Measurements from ENCODE around the gene AGAP1.

The AGAP1 gene

DNA sequence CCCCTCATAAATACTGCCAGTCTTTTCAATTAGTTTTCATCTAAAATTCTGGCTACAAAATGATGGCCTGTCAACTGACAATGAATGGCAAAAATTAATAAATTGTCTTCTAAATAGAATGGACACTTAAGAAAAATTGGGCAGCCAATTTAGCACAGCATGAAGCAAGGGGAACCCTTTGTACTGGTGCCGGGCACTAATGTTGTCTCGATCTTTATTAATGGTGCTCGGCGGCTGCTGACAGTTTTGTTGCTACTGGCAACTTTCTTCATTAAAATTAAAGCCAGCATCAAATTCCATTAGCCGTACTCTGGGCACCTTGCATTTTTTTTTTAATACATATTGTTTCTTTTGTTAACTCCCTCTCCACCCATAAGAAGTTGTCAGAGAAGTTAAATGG is 365.0 kb downstream of the AGAP1 start:
- no peak for DNase-seq (ENCODE audit: low read depth in 2 of 2, low spot score in 1 of 2)

DNA sequence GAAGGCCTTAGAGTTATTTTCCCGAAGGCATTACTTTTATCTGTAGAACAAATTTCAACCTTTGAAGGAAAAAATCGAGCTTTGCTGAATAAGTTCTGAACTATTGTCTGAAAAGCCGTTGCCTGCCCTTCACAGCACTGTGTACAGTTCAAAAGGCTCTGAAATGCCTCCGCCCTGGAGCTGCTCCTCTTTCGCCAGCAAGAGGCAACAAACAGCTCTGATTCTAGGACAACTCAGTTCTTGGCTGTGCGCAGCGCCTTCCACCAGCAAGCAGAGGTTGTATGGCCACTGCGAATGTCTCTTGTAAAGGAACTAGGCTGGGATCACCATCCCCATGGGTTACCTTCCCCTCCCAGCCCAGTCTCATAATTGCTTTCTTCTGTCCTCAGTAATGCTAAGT is 365.8 kb downstream of the AGAP1 start:
- DNase-seq (ENCODE audit: low read depth in 2 of 2, low spot score in 1 of 2): no peak

DNA sequence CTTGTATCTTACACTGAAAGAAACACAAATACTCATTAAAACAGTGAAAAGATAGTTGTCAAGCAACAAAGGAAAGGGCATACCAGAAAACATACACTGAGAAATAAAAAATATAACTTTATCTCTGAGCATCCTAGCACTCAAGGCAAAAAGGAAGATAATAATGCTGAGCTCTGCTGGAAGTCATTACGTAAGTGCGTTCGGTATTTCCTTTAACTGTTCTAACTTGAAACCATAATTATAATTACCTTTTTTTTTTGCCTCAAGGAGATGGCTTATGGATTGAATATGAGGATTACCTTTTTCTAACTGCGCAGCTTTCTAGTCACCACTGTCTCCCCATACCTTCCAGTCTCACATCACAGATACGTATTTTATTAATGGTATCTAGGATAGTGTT is 366.3 kb downstream of the AGAP1 start:
- no peak for DNase-seq (ENCODE audit: low read depth in 2 of 2, low spot score in 1 of 2)

DNA sequence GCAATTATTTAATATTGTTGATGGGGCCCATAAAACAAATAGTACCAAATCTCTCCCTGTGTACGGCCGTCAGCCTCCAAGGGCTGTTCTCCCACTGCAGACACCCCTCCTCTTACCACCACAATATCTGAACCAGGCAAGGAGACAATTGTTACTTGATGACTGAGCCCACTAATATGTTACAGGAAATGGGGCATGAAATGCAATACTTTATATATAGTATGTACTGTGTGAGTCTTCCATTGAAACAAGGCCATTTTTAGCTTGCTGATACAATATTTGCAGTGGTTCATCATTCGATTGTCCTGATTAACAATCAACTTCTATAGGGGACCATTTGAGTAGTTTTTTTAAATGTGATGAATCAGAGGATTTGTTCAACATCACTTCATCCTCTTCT is 367.0 kb downstream of the AGAP1 start:
- DNase-seq (ENCODE audit: low read depth in 2 of 2, low spot score in 1 of 2): no peak

DNA sequence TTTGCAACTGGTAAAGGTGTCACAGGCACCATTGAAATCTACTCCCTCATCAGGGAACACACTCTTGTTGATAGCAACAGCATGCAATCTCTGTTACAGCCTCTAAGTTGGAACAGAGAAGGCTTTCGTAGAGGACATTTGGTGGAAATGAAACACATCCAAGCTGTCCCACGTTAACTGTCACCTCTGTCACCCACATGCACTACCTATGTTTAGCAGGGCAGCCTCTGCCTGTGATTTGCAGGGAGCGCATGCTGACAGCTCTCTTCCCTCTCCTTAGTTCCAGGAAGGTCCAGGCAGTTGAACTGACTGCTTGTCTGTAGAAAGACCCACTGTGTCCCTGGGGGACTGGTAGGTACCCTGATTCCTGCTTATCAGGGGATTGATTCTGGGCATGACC is 367.5 kb downstream of the AGAP1 start:
- DNase-seq (ENCODE audit: low read depth in 2 of 2, low spot score in 1 of 2): no peak

DNA sequence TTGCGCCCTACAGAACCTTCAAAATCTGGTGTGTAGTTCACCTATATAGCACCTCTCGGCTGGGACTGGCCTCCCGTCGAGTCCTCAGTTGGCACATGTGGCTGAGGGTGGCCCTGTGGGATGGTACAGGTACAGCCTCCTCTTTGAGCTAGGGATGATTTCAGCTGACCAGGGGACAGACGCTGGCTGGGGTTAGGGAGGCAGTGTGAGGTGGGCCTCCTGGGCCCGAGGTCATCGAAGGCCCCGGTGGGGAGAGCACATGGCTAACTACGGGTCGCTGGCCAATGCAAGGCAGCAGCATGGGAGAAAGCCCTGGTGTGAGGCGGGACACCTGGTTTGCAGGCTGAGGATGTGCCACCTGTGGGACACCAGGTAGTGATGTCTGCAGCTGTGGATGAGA is 369.6 kb downstream of the AGAP1 start:
- no peak for DNase-seq (ENCODE audit: low read depth in 2 of 2, low spot score in 1 of 2)

DNA sequence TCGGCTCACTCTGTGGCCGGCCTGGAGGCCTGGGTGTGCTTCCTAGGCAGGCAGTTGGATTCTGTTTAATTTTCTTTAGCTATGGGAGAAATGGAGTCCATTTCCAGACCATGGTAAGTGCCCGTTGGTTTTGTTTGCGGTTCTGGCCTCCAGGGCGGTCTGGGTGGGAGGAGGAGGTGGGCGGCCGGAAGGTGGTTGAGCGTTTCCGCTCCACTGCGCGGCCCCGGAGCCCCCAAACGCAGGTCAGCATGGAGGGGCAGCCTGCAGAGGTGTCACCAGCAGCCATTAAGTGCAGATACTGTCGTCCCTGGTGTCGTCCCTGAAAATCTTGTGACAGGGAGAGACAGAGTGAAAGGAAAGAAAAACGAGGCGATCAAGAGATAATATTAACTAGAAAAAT is 370.5 kb downstream of the AGAP1 start:
- no peak for DNase-seq (ENCODE audit: low read depth in 2 of 2, low spot score in 1 of 2)

DNA sequence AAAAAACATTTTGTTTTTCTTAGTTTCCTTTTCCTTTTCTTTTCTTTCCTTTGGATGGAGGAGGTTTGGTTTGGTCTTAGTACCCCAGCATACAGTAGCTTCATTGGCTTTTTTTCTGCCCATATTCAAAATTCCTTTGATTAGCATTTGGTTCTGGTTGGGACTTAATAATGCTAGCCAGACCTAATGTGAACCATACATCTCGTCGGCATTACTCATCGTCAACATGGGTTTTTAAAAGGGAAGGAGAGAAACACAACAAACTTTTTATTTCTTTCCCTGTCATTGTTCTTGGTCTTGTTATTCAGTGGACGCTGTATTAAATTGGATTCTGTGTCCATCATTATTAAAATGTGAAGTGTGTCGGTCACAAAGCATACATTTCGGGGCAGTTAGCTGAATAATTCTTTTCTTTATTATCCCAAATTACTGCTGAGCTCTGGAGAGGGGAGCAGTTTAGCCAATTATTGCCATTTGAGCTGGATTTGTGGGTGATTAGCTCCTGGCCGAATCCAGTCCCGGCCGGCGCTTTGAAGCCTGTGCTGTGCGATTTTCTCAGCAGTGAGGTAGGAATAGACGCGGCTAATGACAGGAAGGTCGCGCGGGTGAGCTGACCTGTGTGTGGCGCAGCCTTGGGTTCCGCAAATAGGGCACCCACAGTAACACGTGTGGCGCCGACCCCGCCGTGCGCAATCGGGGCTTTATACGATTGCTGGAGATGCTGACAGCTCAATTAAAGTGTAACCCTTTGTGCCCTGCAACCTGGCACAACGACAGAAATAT is 371.1 kb downstream of the AGAP1 start:
- DNase-seq (ENCODE audit: low read depth in 2 of 2, low spot score in 1 of 2): no peak

DNA sequence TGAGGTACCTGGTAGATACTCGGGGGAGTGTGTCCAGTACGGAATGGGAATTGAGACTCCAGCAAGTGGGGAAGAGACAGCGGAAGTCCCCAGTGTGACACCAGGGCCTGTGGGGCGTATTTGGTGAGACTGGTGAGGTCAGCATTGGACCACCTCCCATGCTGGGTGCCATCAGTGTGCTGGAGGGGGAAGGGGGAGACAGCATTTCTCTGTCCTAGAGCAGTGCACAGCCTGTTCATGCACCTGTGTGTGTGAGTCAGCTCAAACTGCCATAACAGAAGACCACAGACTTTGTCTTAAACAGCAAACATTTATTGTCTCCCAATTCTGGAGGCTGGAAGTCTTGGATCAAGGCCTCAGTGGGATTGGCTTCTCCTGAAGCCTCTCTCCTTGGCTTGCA is 372.5 kb downstream of the AGAP1 start:
- no peak for DNase-seq (ENCODE audit: low read depth in 2 of 2, low spot score in 1 of 2)

DNA sequence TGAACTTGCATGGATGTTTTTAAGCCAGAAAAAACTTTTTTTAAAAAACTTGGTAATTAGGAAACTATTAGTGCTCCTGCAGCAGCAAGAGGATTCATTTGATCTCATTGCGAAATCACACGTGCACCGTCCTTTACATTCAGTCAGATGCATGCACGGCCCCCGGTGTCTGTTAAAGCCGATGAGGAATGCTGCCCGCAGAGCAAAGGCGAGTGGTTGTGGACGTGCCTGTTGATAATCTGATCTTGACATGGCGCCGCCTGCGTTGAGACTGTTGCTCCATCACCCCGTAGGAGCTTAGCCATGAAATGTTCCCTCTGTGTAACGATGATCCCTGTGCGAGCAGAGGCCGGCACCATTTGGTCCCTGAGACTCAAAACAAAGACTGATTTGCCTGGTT is 374.4 kb downstream of the AGAP1 start:
- DNase-seq (ENCODE audit: low read depth in 2 of 2, low spot score in 1 of 2): no peak

DNA sequence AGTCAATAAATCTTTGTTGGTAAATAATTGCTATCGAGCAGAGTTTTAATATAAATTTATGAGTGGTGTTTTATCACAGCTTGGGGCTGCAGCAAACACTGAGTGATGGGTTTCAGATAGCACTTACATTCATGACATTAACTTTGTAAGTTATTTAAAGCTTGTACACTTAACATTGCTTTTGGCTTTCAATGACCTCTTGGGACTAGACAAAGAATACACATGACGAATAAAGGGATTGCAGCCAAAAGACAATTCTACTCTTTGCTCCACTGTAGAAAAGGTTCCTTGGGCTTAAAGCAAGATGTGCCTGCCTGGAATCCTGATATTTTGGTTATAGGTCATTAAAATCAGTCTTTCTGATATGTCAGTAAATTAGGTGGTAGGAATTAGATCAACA is 374.8 kb downstream of the AGAP1 start:
- no peak for DNase-seq (ENCODE audit: low read depth in 2 of 2, low spot score in 1 of 2)

DNA sequence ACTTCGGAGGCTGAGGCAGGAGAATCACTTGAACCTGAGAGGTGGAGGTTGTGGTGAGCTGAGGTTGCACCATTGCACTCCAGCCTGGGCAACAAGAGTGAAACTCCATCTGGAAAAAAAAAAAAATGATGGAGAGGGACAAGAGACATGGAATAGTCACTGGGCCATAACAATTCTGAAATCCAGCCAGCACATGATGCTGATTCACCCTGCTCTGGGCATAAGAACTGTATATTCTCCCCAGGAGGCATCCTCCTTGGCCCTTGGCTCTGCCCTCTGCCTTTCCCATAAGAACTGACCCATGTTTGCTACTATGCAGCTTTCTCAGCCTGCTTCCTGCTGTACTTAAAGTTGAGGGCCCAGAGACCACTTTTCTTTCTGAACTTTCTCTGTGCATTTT is 376.7 kb downstream of the AGAP1 start:
- no peak for DNase-seq (ENCODE audit: low read depth in 2 of 2, low spot score in 1 of 2)

DNA sequence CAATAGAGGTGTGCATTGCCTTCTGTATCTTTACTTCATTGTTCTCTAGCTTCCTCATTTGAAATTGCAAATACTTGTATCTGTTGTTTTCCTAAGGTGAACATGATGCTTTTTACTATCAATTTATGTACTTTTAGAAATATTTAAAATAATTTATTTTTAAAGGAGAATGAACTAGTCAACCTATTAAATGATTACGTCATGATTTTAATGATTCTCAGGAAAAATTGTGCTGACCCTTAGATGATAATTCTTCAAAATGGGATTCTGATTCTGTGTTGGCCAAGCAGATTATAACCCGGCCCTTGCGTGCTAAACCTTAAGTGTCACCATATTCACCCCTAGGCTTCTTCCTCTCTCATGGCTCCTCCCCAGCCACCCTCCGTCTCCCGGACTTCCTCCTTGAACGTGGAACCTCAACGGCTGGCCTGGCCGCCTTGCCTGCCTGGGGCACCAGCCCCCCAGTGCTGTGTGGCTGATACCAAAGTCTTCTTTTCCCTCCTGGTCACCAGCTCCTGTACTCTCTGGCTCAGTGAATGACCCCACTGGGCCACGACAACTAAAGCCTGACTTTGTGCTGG is 382.3 kb downstream of the AGAP1 start:
- no peak for DNase-seq (ENCODE audit: low read depth in 2 of 2, low spot score in 1 of 2)

DNA sequence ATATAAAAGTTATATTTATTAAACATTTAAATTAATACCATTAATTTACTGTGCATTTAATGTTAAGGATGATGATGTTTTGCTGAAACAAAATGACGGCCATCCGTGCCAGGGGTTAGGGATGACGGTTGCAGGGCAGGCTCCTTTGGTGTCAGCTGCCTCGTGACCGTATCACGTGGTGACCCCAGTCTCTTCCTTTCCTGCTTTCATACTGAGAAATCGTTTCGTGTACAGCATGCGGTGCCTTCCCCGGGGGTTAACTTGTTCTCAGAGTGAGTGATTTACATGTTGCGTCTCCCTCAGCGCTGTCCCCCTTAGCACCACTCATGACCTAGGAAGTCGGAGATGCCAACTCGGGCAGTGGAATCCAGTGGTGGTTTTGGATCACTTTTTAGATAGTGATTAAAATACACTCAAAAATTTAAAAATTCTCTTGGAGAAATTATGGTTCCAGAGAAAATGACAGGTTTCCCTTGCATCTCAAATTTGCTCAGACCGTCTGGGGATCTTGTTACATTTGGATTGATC is 383.5 kb downstream of the AGAP1 start:
- no peak for DNase-seq (ENCODE audit: low read depth in 2 of 2, low spot score in 1 of 2)

DNA sequence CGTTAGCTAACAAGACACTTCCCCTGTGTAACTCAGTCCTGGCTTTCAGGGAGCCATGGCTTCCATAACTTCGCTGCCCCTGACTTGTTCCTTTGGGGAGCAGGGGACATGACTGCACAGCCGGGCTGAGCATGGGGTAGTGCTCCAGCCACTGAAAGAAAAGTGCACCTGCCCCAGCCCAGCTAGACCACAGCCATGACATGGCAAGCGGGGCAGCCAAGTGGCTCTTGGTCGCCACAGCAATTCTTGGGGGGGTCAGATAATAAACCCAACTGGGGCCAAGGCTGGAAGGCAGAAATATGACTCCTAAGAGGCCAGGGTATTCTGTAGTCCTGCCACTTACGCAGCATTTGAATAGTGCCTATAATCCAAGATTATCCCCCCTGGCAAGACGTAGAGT is 385.3 kb downstream of the AGAP1 start:
- no peak for DNase-seq (ENCODE audit: low read depth in 2 of 2, low spot score in 1 of 2)

DNA sequence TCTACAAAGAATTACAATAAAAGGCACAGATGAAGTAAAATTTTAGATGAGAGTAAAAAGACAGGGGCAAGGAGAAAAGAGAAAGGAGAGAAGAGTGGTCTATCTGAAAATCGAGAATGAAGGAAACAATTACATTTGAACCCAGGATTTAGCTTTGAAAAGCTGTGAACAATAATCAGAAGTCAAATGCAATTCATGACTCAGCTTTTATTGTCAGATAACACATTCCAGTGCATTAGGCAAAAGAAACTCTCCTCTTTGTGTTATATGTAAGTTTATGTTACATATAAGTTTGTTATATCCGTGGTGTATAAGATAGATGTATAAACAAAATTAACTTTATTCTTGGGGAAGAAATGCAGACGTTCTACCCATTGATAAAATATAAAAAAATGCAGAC is 389.8 kb downstream of the AGAP1 start:
- DNase-seq (ENCODE audit: low read depth in 2 of 2, low spot score in 1 of 2): no peak

DNA sequence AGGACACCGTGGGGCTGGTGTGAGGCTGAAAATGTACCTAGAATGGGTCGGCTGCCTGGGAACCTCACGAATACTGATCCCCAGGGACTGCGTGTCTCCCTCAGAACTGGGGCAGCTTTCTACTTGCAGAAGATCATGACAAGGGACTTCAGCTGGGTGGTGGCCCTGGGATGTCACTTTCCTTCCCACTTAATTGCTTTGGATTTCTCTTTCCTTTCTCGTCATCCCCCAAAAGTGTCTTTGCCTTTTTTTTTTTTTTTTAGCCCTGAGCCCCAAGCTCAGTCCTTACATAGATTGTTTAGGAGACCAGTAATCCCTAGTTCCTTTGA is 395.4 kb downstream of the AGAP1 start:
- no peak for DNase-seq (ENCODE audit: low read depth in 2 of 2, low spot score in 1 of 2)

DNA sequence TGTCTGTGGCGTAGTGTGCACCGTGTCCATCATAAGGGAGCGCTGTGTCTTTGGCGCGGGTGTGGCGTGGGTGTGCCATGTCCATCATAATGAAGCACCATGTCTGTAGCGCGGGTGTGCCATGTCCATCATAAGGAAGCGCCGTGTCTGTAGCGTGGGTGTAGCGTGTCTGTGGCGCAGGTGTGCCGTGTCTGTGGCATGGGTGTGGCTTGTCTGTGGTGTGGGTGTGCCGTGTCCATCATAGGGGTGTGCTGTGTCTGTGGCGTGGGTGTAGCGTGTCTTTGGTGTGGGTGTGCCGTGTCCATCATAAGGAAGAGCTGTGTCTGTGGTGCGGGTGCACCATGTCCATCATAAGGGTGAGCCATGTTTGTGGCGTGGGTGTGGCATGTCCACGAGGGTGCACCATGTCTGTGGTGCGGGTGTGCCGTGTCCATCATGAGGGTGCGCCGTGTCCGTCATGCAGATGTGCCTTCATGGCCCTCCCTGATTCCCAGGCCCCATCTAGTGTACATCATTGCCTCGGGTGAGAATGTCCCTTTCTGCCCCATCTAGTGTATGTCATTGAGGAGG is 399.4 kb downstream of the AGAP1 start:
- no peak for DNase-seq (ENCODE audit: low read depth in 2 of 2, low spot score in 1 of 2)

DNA sequence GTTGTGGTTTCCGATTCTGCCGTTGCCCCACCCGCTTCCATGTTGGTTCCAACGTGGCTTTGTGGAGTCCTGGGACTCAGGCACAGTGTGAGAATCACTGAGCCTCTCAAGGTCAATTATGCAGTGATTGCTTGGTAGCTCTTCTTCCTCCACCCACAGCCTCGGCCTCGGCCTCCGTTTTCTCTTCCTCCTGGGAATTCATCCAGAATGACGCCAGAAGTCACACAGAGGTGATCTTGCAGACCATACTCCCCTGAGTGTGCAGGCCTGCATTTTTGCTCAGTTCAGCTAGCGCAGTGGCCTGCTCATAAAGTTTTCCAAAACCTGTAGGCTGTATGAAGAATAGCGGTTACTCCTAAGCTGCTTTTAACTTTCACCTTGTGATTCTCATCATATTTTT is 401.0 kb downstream of the AGAP1 start:
- no peak for DNase-seq (ENCODE audit: low read depth in 2 of 2, low spot score in 1 of 2)

DNA sequence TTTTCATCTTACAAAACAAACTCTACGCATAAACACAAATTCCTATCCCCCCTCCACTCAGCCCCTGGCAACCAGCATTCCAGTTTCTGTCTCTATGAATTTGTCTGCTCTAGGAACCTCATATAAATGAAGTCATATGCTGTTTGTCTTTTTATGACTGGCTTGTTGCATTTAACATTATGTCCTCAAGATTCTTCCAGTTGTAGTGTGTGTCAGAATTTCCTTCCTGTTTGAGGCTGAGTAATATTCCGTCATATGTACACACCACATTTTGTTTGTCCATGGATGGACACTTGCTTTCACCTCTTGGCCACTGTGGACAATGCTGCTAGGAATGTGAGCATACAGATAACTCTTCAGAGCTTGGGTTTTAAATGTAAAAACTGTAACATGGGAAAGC is 402.2 kb downstream of the AGAP1 start:
- DNase-seq (ENCODE audit: low read depth in 2 of 2, low spot score in 1 of 2): no peak

DNA sequence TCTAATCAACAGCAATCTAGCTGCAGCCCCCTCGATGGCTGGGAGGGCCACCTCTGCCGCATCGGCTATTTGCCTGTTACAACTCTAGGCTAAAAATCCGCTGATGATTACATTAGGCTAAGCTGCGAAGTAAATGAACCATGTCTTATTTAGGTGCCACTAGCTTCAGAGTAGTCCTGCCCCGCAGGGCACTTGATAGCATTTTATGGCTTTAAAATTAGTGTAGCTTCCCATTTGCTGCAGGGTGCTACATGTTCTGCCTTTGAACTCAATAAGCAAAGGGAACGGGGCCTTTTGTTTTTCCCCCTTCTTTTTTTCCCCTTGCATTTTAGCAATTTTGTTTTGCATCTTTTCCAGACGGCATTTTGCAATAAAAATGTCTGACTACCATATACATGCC is 404.1 kb downstream of the AGAP1 start:
- DNase-seq (ENCODE audit: low read depth in 2 of 2, low spot score in 1 of 2): no peak

DNA sequence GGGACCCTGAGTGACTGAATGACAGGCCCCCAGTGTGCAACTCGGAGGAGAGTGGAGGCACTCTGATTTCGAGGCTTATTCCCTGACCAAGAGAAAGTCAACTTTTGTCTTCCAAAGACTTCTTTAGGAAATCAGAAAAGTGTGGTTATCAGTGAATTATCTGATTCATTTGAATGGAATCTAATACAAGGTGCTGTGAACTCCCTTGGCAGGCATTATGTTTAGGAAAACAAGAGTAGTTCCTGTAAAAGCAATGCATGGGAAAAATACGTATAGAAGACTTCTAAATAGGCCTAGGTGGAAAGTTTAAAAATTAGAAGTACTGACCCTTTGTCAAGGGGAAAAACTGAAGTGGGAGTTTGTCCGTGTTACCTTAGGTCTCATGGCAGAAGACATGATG is 404.9 kb downstream of the AGAP1 start:
- no peak for DNase-seq (ENCODE audit: low read depth in 2 of 2, low spot score in 1 of 2)

DNA sequence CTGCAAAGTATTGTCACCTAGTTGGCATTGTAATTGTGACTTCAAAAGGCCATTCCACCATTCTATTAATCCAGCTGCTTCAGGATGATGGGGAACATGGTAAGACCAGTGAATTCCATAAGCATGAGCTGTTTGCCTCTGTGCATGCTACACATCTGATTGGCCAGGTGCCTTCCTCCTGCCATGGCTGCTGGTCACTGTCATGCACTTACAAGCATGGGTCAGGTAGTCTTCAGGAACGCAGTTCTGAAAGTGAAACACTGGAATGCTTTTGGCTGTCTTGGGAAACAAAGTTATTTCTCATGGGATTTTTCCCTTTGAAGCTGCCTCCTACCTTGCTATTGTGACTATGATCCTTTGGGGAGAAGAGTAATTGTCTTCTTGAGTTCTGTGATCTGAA is 406.8 kb downstream of the AGAP1 start:
- DNase-seq (ENCODE audit: low read depth in 2 of 2, low spot score in 1 of 2): no peak
